GM21737 (cell line): ENCODE data around the gene ELL.
"Not testable (repeated sequence)": the region's sequence is repeated elsewhere in the genome, so short reads cannot be mapped to it uniquely, and the experiment has no call there.

Source experiments
- ATAC-seq: cut with Tn5 transposase; IDR thresholded peaks from one replicate; pipeline ENCODE4 v1.9.1; 2021; ENCODE audit warnings: mild to moderate bottlenecking, moderate library complexity; ENCODE audit not compliant: unreplicated experiment

The ELL gene

DNA sequence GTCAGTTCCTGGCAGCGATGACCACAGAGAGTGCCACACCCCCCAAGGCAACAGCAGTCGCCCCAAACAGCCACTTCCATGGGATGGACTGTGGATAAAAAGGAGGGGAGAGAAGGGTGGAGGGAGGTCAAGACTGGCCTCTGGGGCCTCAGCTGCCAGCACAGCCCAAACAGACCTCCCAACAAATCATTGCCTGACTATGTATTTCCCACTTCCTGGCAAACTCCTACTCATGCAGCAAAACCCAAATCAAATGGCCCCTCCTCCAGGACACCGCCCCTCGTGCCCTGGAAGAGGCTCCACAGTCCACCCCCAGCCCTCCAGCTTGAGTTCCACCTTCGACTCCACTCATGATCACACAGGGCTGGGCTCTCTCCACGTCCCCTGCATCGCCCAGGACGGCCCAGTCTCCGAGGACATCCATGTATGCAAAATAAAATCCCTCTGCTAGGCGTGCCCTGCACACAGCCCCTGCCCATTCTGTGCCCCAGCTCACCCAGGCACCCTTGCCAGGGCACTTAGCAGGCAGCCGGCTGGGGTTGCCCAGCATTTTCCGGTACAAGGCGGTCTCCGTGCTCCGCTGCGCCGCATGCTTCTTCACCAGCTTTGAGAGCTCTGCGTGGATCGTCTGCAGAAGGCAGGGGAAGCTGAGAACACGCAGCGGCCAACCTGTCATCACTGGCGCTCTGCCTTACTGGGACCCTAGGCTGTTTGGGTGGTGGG, 10.5 kb upstream of the ELL start:
- no peak for ATAC-seq

DNA sequence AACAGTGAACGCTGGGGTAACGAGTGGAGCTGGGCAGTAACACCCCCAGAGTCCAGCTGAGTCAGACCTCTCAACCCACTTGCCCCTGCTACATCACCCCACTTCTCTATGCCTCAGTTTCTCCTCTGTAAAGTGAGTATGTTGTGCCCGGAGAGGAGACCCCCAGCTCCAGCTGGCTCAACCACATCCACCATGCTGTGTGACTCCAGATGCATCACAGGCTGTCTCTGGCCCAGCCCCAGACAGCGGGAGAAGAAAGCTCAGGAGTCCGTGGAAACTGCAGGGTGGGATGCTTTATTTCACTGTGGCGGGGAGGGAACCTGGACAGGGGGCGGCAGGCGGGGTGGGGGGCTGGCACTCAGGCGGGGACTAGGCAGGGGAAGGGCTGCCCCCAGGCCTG, 9.6 kb upstream of the ELL start:
- ATAC-seq, result no peak

DNA sequence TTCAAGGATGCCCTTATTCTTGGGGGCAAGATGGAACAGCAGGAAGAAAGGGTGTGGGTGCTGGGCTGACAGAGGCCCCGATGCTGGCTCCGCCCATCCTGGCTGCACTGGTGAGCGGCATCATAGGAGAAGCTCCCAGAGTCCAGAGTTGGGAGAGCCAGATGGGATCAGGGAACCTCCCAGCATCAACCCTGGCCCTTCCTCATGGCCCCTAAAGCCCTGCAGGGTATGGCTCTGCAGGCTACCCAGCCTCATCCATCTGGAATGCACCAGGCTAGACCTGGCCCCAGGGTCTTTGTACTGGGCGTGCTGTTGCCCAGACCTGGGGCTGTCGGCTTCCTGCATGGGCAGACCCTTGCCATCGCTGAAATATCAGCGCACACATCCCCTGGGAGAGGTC, 7.9 kb upstream of the ELL start:
- ATAC-seq, result no peak

DNA sequence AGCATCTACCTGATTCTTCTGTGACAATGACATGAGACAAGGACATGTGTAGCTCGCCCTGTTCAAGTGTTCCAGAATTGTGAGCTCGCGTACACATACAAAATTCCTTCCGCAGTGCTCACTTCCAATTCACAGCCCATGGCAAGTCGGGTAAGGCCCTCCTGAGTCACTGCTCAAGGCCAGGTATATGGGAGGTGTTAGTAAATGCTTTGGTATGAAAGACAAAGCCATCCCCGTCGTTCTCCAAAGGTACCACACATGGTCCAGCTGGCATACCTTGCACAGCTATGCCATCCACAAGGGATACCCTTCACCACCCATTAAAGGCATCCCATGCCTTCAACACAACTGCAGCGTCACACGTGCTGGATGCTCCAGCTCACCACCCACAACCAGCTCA, 4.4 kb upstream of the ELL start:
- no peak for ATAC-seq

DNA sequence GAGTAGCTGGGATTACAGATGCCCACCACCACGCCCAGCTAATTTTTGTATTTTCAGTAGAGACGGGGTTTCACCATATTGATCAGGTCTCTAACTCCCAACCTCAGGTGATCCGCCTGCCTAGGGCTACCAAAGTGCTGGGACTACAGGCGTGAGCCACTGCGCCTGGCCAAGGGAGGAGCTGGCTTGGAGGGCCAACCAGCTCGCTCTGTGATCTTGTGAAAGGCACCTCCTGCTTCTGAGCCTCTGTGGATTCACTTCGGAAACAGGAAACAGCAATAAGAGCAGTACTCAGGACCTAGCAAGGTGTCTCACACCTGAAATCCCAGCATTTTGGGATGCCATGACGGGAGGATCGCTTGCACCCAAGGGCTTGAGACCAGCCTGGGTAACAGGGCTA, 2.0 kb upstream of the ELL start:
- ATAC-seq, result no peak

DNA sequence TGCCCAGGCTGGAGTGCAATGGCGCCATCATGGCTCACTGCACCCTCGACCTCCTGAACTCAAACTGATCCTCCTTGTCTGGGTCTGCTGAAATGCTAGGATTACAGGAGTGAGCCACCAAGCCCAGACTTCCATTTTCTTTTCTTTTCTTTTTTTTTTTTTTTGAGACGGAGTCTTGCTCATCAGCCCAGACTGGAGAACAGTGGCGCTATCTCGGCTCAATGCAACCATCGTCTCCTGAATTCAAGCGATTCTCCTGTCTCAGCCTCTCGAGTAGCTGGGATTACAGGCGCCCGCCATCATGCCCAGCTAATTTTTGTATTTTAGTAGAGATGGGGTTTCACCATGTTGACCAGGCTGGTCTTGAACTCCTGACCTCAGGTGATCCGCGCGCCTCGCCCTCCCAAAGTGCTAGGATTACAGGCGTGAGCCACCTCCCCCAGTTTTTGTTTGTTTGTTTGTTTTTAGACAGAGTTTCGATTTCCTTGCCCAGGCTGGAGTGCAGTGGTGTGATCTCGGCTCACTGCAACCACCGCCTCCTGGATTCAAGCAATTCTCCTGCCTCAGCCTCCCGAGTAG, 1.1 kb upstream of the ELL start:
- ATAC-seq, result not testable (repeated sequence)

DNA sequence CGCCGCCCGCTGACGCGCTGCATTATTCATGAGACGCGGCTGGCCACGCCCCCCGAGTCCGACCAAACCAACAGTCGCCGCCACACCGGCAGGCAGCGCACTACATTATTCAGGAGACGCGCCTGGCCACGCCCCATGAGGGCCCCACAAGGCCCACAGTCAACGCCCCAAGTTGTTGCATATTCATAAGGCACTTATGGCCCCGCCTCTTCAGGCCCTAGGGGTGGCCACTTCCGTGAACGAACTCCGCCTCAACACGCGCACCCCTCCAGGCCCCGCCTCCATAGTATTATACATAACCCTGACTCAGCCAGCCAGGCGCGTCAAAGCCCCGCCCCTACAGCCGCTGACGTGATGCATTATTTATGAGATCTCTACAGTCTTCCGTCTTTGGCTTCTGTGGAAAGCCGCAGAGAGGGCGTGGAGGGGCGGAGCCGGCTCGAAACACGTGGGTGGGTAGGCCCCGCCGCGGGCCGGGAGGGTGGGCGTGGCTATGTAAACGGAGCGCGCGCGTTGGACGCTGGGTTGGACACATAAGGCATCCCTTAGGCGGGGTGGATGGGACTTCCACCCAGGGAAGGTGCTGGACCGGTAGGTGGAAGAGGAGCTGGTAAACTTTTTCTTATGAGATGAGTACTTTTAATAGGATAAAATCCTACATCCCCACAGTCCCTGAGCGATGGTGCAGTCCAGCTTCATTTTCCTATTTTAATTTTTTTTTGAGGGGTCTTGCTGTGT, 423 bp upstream of the ELL start:
- ATAC-seq, result peak; percentile 81

DNA sequence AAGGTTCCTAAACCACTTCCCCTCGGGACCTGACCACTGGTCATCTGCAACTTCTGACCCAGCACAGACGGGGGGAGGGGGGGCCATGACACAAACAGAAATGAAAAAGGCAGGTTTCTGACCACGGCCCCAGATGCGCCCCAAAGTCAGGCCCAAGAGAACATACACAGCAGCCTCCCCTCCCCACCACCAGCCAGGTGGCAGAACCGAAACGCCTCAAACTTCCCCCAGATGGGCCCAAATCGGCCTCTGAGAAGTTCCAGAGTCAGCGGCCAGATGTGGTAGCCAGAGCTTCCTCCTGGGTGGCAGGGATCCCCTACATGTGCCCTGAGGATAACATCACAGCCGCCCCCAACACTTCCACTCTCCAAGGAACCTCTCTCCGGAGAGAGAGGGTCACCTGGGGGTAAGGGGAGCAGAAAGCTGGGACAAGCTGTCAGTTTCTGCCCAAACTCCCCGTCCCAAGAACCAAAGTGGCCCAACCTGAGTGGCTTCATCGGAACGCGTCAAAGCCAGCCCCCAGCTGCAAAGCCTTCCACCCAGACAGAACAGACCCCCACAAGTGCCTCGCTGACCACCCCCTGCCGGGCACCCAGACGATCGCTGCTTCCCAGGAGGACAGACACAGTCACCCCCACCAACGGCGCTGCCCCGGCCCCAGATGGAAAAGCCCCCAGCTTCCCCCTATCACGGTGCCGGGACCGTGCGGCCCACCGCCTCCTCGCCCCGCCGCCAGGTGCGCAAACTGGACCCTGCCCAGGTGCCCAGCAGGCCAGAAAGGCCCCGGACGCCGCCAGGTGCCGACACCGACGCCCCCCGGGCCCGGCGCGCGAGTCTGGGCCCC, 800 bp downstream of the ELL start:
- ATAC-seq, result no peak

DNA sequence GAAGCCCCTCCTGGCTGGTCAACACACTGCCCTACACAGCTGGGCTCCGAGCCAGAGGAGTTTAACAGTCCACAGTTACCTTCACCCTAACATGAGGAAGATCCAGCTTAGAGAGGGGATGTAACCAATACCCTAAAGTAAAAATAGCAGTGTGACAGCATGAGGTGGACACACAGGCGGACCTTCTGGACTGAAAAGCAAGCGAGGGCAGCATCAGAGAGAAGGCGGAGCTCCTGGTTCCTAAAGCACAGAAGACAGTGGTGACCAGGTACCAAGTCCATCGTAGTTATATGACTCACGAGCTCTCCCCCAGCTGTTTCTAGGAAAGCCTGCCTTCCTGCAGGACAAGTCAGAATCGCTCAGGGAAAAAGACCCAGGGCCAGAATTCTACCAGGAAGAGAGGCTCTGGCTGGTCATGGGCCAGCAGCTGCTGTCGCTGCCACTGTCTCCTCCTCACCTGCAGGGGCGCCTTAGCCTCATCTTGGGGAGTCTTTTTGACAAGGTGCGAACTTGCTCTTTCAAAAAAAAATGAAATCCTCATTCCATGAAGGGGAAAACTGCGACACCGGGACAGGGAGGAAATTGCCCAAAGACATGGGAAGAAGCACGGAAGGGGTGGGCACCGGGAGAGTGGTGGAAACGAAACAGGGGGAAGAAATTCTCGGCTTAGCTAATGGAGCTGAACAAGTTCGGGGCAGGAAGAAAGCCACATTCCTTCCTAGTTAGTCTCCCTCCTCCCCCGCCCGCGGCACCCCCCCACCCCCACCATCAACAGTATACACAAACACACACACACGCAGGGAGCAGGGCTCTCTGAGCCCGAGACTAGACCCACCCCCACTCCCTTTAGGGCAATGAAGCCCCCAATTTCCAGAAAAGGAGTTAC, 1.7 kb downstream of the ELL start:
- ATAC-seq, result no peak

DNA sequence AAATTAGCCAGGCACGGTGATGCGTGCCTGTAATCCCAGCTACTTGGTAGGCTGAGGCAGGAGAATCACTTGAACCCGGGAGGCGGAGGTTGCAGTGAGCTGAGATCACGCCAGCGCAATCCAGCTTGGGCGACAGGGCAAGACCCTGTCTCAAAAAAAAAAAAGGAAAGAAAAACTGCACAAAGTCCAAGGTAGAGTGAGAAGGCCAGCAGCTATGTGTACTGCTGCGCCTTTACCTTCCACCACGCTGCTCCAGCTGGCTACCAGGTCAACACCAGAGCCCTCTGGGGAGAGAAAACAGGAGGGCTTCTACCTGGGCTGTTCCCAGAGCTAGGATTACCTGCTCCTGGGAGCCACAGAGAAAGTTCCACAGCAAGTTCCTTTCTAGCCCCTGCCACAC, 3.2 kb downstream of the ELL start:
- ATAC-seq, result no peak

DNA sequence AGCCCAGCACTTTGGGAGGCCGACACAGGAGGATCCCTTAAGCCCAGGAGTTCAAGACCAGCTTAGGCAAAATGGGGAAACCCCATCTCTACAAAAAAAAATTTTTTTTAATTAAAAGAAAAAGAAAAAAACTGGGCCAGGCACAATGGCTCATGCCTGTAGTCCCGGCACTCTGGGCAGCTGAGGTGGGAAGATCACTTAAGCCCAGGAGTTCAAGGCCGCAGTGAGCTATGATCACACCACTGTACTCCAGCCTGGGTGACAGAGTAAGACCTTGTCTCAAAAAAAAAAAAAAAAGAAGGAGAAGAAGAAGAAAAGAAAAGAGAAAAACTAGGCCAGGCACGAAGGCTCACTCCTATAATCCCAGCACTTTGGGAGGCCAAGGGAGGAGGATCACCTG, 4.3 kb downstream of the ELL start:
- ATAC-seq, result no peak

DNA sequence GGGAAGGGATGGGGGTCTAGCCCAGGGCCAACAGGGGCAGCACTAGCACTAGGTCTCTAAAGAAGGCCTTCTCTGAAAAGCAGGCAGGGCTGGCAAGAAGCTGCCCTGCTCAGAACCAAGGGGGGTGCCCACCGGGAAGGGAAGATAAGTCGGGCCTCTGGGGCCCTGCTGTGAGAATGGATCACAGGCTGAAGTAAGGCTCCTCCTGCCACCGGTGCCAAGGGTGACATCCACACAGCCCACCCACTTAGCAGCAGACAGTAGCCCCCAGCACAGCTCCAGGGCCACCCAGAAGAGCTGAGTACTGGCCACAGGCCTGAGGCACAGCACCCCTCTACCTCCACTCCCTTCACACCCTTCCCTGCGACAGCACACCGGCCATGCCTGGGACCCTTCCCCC, 5.9 kb downstream of the ELL start:
- no peak for ATAC-seq

DNA sequence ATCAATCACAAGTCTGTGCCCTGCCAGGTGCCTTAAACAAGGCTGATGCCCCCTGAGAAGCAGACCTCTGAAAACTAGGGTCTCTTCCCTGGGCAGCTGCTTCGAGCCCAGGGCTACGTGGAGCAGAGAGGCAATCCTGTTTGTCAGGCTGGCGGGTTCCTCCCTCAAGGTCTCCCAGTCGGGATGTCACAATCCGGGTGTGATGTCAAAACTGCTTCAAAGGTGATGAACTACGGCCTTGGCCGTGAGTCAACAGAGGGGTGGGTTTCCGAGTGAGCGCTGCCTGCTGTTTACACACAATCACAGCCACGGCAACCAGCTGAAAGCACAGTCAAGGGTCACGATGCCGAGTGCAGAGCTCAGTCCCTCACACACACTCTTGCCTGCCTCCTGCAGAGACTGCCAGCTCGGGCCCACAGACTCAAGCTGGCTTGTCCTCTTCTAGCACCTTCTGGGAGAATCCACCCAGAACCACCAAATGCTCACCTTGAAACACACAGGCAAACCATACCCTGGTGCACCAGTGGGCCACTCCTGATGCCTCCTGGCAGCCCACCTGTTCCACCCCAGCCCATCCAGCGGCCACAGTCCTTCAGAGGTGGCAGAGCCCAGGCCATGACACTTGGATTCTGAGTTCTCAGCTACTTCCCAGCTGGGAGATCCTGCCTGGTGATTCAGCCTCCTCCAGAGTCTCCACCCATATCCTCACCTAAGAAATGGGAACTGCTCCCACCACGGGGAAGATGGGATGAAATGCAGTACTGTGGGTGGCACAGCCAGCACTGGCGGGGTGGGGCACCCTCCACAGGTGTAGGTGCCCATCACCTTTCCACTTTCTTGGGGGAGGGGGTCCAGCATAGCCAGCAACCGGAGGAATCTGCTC, 6.8 kb downstream of the ELL start:
- ATAC-seq, result no peak

DNA sequence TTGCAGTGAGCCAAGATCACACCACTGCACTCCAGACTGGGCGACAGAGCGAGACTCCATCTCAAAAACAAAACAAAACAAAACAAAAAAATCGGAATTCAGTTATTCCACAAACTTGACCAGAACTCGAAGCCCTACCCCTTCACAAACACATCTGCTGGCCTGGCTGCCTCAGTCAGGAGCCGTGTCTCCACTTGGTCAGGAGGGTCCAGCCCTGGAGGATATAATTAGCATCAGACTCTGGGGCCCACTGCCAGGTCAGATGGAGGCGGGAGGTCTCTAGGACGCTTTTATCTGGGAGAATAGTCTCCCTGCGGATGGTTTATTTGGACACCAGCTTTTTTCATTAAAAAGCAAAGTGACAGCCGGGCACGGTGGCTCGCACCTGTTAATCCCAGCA, 8.0 kb downstream of the ELL start:
- no peak for ATAC-seq

DNA sequence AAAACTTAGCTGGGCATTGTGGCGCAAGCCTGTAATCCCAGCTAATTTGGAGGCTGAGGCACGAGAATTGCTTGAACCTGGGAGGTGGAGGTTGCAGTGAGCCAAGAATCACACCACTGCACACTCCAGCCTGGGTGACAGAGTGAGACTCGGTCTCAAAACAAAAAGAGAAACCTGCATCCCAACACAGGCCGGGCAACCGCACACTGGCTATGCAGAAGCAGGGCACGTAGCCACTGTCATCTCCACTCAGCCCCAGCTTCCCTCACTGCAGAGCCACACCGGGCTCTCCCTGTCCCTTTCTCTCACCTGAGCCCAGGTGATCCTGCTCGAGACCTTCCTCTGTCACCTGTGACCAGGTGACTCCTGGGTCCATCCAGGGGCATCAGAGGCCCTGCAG, 11.7 kb downstream of the ELL start:
- ATAC-seq, result no peak

DNA sequence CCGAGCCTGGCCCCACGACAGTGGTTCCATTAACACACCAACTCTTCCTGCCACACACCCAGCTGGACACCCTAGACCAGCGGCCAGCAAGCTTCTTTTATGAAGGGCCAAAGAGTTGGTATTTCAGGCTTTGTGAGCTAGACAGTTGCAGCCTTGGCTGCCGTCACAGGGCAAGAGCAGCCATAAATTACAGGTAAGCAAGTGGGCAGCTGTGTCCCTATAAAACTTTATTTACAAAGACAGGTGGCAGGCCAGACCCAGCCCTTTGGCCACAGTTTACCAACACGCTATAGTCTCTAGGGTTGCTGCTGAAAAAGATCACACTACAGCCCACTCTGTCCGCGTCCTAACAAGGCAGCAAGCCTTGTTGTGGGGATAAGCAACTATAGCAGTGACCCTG, 13.3 kb downstream of the ELL start:
- ATAC-seq, result no peak

DNA sequence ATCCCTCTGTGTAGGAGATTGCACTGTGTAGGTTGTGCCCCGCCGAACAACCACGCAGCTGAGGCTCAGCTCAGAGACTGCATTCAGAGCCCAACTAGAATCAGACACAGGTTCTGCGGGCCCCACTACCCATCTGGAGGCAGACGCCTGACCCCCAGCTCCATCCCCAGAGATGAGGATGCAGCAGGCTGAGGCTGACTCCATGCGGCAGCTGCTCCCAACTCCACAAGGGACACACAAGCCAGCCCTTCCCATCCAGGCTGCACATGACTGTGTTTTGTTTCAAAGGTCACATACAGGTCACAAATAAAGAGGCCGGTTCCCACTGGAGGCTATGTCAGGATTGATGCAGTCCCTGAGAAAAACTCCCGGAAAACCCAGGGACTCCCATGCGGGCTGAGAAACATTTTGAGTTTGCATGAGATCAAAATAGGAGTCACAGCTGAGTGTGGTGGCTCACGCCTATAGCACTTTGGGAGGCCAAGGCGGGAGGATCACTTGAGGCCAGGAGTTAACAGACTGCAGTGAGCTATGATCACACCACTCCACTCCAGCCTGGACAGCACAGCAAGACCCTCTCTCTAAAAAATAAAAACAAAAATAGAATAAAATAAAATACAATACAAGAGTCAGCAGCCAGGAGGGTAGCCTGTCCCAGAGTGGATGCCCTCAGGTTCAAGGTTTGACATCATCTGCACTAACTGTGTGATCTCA, 14.0 kb downstream of the ELL start:
- ATAC-seq, result no peak

DNA sequence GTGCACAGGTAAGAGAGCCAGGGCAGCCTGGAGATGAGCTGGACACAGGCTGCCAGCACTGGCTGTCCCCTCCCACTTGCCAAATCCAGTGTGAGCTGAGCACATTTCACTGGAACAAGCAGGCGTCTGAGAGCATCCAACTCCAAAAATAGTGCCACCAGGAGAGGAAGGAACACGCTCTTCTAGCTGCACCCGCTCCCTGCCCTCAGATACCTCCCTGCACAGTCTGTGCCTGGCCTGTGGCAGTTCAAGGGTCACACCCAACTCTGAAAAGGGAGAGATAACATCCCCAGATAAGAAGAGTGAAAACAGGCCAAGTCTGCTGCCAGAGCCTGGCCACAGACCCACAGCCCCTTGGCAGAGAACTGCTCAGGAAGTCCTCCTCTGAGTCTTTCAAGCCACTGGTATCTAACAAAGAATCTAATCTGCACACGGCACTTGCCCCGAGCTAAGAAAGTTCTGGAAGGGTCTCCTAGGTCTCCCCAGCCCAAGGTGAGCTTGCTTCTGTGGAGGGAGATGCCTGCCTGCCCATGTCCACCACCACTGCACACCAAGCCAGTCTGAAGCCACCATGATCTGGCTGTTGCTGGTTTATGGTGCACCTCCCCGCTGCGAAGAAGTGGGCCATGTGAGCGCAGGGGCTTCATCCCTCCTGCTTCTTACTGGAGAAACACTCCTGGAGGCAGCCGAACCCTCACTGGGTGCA, 14.7 kb downstream of the ELL start:
- ATAC-seq, result no peak
